GM21447 (cell line): ENCODE results near the gene JUN.
"Not testable (repeated sequence)": the region's sequence is repeated elsewhere in the genome, so short reads cannot be mapped to it uniquely, and the experiment has no call there.

Experiments
- ATAC-seq: cut with Tn5 transposase; IDR thresholded peaks from one replicate; pipeline ENCODE4 v1.9.1; 2021; ENCODE audit not compliant: unreplicated experiment

The JUN gene

GRCh38 chr1:58809325-58810010, 25.6 kb upstream of the JUN start:
- no peak for ATAC-seq

- no peak for ATAC-seq
These were observed 24.2 kb upstream of the JUN start for GRCh38 chr1:58808077-58808476.

GRCh38 chr1:58805716-58806571, 22.1 kb upstream of the JUN start:
- peak; percentile 62 for ATAC-seq

GRCh38 chr1:58804853-58805565, 21.2 kb upstream of the JUN start:
- no peak for ATAC-seq

- no peak for ATAC-seq
These were observed 20.0 kb upstream of the JUN start for GRCh38 chr1:58803858-58804257.

GRCh38 chr1:58802640-58803399, 19.0 kb upstream of the JUN start:
- ATAC-seq, result no peak

DNA sequence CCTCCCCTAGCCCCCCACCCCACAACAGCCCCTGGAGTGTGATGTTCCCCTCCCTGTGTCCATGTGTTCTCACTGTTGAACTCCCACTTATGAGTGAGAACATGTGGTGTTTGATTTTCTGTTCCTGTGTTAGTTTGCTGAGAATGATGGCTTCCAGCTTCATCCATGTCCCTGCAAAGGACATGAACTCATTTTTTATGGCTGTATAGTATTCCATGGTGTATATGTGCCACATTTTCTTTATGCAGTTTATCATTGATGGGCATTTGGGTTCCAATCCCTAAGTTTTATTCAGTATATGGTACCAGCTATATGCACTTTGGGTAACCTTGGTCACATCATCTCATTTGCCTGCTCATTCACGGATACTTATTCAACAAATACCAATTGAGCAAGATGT, 17.4 kb upstream of the JUN start:
- ATAC-seq, result not testable (repeated sequence)

DNA sequence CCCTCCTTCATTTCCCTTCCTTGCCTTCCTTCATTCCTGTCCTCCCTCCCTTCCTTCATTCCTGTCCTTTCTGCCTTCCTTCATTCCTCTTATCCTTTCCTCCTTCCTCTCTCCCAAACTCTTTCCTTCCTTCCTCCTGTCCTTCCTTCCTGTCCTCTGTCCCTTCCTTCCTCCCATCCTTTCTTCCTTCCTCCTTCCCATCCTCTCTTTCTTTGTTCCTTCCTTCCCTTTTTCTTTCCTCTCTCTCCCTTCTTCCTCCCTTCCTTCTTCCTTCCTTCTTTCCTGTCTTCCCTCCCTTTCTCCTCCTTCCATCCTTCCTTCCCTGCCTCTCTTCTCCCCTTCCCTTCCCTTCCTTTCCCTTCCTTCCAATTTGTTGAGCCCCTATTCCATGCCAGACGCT, 15.8 kb upstream of the JUN start:
- no peak for ATAC-seq

- ATAC-seq, result no peak
These were observed 15.1 kb upstream of the JUN start for GRCh38 chr1:58798910-58799442.

- ATAC-seq, result no peak
These were observed 12.6 kb upstream of the JUN start for GRCh38 chr1:58796416-58796815.

DNA sequence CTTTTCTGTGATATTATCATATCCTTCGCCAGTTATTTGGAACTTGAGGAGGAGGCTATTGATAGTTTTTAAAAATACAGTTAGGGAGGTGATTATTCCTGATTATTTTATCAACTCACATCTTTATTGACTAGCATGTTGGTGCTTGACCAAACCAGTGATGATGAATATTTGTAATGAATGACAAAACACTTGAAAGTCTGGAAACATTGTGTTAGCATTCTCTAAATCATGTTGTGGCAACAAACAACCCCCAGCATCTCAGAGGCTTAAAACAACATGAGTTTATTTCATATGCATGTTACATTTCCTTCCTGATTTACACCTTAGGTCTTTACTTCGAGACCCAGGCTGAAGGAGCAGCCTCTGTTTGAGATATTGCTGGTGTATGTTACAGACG, 10.7 kb upstream of the JUN start:
- no peak for ATAC-seq

DNA sequence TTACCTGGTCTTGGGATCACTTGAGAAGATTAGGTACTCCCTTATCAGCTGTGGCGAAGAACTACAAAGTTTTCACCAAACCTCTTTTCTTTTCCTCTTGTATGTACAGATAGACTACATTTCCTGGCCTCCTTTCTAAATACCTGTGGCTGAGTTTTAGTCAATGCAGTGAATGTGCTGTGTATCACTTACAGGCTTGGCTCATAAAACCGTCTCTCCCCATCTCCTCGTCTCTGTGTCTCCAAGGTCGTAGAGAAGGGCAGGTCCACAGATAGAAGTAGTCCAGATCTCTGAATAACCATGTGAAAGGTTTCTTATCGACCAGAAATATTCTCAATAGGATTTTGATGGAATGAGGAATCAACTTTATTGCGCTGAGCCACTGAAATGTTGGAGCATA, 9.0 kb upstream of the JUN start:
- ATAC-seq, result no peak

DNA sequence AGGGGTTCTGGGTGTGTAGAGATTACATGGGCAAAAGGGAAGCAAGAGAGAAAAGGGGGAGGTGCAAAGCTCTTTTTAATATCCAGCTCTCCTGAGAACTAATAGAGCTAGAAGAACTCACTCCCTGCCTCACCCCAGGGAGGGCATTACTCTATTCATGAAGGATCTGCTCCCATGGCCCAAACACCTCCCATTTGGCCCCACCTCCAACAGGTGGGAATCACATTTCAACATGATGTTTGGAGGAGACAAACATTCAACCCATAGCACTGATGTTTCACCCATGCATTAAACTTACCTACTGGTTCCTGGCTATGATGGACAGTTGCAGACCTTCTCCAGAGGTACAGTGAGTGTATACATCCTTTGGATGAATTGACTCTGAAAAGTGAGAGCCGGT, 7.3 kb upstream of the JUN start:
- no peak for ATAC-seq

DNA sequence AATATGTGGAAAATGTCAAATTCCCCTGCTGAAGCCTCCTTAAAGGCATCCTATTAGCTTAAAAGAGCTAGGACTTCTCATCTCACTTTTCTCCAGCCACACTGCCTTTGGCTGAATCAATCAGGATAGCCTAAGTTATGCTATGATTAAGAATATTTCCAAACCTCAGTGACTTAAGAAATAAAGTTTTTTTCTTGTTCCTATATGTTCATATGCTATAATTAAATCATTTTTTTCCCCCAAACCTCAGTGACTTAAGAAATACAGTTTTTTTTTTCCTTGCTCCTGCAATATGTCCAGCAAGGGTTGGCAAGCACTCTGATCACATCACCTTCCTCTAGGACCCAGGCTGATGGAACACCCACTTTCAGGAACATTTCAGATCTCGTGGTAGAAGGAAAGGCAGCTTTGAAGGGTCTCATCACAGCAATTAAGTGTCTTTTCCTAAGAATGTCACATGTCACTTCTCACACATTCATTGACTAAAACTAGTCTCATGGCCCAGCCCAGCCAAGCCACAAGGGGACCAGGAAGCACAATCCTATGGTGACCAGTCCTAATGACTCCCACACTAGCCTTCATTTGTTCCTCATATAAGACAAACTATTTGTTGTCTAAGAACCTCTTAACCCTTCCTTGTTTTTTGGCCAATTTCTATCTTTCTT, 6.3 kb upstream of the JUN start:
- no peak for ATAC-seq

DNA sequence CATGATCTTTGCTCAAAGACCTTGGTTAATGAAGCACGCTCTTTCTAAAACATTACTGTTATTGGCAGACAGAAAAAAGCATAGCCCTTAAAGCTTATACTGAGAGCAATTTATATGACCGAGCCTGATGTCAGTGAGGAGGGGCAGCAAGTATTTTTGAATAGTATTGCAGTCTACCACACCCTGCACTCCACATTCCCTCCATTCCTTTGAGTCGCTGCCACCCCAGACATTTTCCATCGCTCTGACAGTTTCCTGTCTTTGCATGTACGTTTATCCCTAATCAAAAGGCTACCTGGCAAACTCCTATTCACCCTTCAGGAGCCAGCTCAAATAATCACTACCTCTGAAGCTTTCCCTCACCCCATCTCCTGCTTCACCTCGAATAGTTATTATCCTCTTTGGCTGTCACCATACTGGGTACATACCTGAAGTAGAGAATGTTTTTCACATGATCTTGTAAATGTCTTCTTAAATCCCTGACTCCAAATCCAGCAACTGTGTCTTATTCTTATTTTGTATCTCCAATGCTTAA, 5.5 kb upstream of the JUN start:
- ATAC-seq, result no peak

- ATAC-seq, result no peak
These were observed 4.4 kb upstream of the JUN start for GRCh38 chr1:58788259-58788658.

DNA sequence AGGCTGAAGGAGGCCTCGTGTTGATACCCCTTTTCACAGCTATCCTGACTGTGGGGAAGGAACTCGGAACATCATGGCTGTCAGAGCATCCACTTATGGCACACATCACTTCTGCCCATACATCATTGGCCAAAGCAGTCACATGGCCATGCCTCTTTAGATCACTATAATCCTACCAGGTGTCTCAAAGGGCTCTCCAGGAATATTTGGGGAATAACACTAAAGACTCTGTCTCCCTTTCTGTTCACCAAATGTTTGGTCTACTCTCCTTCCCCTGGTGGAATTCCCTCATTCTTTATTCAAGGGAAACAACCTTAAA, 3.0 kb upstream of the JUN start:
- ATAC-seq, result no peak

GRCh38 chr1:58786184-58786926, 2.5 kb upstream of the JUN start:
- ATAC-seq, result no peak

- no peak for ATAC-seq
These were observed 1.7 kb upstream of the JUN start for GRCh38 chr1:58785442-58786058.
